GM19043 (cell line): ENCODE results near the gene CSN2.

Experiments
- ATAC-seq: cut with Tn5 transposase; IDR thresholded peaks from one replicate; pipeline ENCODE4 v1.9.1; 2021; ENCODE audit warnings: low read depth; ENCODE audit not compliant: unreplicated experiment

CSN2 gene

DNA sequence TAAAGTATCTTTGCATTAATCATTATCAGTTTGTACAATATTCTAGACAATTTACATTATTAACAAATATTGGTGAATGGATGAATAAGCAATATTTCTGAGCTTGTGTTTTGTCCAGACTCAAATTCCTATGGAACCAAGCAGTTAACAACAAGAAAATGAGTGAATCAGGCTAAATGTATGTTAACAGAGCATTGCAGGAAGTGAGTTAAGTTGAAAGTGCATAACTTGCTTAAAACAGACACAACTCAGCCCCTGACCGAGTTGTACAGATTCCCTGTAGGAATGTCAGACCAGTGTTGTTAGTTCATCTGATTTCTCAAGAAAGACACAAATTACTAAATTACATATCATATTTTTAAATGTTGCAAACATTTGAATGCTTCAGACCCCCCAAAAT, 58.4 kb downstream of the CSN2 start:
- no peak for ATAC-seq
